ENCODE measurements around the gene LINC01488.

Gene LINC01488

DNA sequence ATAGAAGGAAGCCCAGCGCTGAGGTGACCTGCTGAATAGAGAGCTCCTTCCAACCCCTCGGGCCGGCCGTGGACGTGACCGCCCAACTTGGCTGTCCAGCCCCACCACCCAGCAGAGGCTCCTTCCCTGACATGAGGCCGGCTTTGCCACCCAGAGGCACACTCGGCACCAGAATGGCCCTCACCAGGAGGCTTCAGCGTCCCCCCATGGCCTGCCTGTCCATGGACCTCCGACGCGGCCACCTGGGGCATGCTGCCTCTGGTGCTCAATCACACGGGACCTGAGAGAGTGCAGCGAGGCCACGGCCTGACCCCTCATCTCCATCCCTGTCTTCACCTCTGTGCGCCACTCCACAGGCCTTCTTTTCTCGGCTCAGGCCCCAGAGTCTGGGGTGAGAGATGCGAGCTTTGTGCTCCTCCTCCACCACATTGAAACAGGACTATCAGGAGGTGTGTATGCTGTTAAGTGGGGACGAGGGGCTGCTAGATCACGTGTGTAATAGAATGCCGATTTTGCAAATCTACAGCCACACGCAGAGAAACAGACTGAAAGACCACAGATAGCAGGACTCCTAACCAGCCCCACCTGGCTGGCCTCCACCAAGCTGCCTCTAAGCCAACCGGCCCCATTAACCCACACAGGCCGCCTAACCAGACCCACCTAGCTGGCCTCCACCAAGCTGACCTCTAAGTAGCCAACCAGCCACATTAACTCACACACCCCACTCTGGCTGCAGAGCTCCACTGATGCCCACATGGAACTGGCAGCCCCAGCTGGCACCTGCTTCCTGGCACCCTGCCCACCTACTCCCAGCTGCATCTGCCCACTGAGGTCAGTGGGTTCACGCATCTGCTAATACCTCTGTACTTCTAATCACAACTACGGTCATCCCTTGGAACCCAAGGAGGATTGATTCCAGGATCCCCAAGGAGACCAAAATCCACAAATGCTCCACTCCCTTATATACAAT lies 20.7 kb downstream of the LINC01488 start:
- Mint-ChIP-seq H3K27me3 (ENCODE audit: low read depth) (peaks cover 21% of the 10 kb centered on the region), H3K4me3 (no peak overlapping the region), H3K9me3 (peaks cover 2% of the 10 kb centered on the region), H3K27ac (no peak overlapping the region), H3K4me1 (peaks cover 21% of the 10 kb centered on the region), H3K36me3 (ENCODE audit: low read depth) (no peaks in the 10 kb centered on the region)
- TF ChIP-seq, protein P1, sequence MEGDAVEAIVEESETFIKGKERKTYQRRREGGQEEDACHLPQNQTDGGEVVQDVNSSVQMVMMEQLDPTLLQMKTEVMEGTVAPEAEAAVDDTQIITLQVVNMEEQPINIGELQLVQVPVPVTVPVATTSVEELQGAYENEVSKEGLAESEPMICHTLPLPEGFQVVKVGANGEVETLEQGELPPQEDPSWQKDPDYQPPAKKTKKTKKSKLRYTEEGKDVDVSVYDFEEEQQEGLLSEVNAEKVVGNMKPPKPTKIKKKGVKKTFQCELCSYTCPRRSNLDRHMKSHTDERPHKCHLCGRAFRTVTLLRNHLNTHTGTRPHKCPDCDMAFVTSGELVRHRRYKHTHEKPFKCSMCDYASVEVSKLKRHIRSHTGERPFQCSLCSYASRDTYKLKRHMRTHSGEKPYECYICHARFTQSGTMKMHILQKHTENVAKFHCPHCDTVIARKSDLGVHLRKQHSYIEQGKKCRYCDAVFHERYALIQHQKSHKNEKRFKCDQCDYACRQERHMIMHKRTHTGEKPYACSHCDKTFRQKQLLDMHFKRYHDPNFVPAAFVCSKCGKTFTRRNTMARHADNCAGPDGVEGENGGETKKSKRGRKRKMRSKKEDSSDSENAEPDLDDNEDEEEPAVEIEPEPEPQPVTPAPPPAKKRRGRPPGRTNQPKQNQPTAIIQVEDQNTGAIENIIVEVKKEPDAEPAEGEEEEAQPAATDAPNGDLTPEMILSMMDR (IDR thresholded peaks at IDR 0.05; ENCODE audit: unreplicated experiment in 3 of 3), result no peak

DNA sequence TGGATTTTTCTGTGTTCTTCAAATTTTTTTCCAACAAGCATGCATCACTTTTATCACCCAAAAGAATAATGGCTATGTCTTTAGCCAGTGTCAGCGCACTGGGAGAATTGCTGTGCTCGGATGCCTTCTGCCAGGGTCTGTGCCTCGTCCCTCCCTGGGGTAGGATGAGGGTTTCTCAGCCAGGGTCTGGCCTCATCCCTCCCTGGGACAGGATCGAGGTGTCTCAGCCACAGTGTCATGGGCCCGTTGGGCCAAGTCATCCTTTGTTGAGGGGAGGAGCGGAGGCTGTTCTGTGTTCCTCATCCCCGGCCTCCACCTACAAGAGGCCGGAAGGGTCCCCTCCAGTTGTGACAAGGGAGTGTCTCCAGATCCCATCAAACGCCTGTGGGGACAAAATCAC lies 22.7 kb downstream of the LINC01488 start:
- TF ChIP-seq, protein P1 (IDR thresholded peaks at IDR 0.05; ENCODE audit: unreplicated experiment in 3 of 3), result no peak
- H3K9me3 Mint-ChIP-seq, result peaks cover 2% of the 10 kb centered on the region
- H3K36me3 Mint-ChIP-seq (ENCODE audit: low read depth), result no peaks in the 10 kb centered on the region
- H3K4me1 Mint-ChIP-seq, result peaks cover 12% of the 10 kb centered on the region
- H3K27ac Mint-ChIP-seq, result no peak overlapping the region
- peaks cover 23% of the 10 kb centered on the region for H3K27me3 Mint-ChIP-seq (ENCODE audit: low read depth)
- no peak overlapping the region for H3K4me3 Mint-ChIP-seq

DNA sequence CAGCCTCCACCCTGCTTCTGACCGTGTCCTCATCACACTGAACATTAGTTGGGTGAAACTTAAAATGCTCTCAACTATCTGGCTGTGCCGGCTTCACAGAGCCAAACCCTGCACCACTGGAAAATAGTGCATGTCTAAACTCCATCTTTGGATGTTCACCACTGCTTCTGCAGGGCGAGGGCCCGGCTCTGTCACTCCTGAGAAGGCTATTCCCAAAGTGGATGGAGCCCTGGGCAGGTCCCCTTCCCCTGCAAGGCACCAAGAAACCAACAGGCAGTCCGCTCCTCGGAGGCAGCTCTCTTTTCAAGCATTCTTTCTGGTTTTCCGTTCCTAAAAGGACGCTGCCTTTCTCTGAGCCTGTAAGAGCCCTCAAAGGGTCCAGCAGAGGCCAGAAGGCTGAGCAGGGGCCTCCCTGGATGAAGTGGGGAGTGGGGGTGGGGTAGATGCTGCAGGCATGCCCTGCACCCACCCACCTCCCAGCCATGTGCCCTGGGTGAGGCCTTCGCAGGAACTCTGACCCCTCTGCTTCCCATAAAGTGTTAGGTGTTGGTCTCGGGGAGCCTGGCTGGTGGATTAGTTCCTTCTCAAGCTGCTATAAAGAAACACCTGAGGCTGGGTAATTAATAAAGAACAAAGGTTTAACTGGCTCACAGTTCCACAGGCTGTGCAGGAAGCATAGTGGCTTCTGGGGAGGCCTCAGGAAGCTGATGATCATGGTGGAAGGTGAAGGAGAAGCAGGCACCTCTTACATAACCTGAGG lies 23.3 kb downstream of the LINC01488 start:
- Mint-ChIP-seq H3K27ac (no peak overlapping the region), H3K36me3 (ENCODE audit: low read depth) (no peaks in the 10 kb centered on the region), H3K4me1 (peaks cover 6% of the 10 kb centered on the region), H3K27me3 (ENCODE audit: low read depth) (peaks cover 24% of the 10 kb centered on the region), H3K9me3 (peaks cover 2% of the 10 kb centered on the region), H3K4me3 (no peak overlapping the region)
- TF ChIP-seq, protein P1 (IDR thresholded peaks at IDR 0.05; ENCODE audit: unreplicated experiment in 3 of 3), result no peak

DNA sequence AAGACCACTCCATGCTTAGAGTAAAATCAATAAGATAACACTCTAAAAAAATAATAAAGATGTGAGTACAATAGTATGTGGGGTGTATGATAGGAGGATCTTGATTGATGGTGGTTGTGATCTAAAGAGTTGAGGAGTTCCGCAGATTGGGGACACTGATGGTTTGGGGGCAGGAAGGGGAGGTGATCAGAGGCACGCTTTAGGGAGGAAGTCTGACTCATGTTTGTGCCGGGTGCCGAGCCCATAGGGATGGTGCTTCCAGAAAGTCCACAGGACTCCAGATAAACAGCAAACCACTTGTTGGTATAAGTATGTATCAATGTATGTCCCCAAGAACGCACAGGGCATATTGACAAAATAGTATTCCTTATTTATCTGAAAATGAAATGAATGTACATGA lies 27.5 kb downstream of the LINC01488 start:
- TF ChIP-seq, protein P1 (IDR thresholded peaks at IDR 0.05; ENCODE audit: unreplicated experiment in 3 of 3), result no peak
- Mint-ChIP-seq H3K27ac (no peak overlapping the region), H3K4me3 (no peak overlapping the region), H3K36me3 (ENCODE audit: low read depth) (no peaks in the 10 kb centered on the region), H3K9me3 (peaks cover 2% of the 10 kb centered on the region), H3K27me3 (ENCODE audit: low read depth) (peaks cover 8% of the 10 kb centered on the region), H3K4me1 (no peaks in the 10 kb centered on the region)

DNA sequence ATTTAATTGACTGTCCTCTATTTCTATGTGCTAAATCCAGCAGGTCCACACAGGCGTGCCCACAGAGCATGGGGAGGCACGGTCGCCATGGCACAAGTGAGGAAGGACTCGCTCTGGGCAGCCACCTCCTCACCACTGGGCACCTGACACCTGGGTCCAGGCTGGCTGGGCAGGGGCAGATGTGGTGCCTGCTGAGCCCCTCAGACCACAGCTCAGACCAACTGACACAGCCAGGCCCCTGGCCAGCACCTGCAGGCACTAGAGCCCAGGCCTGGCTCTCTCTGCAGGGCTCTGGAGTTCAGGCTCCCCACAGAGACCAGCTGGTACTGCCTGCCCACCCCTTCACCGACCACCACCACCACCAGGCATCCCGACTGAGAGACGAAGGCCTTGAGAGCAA lies 27.9 kb downstream of the LINC01488 start:
- Mint-ChIP-seq H3K27me3 (ENCODE audit: low read depth) (peaks cover 8% of the 10 kb centered on the region), H3K27ac (no peak overlapping the region), H3K36me3 (ENCODE audit: low read depth) (no peaks in the 10 kb centered on the region), H3K9me3 (peaks cover 2% of the 10 kb centered on the region), H3K4me3 (no peak overlapping the region), H3K4me1 (no peaks in the 10 kb centered on the region)
- TF ChIP-seq, protein P1 (IDR thresholded peaks at IDR 0.05; ENCODE audit: unreplicated experiment in 3 of 3), result no peak

Data from nephron (organoid).